ENCODE data around the gene ENPP1. TPM values are rescaled to one million over a fixed set of nuclear protein-coding genes. Genes with fewer than 3 reads are reported as not detected.

The ENPP1 gene
- total RNA-seq (10 to 100 TPM; 20.2 to 35.2 TPM), polyA plus RNA-seq (1 to 10 TPM; 1.3 to 8.8 TPM)
- long read RNA-seq, donor 1, full-length matches to known transcripts: 1 of 8 reads
- long read RNA-seq, donor 1, partial matches to known transcripts: 2 of 8 reads
- long read RNA-seq, donor 1, other reads (novel, unspliced or antisense): 5 of 8 reads
- long read RNA-seq, donor 2, full-length matches to known transcripts: 4 of 14 reads
- long read RNA-seq, donor 2, partial matches to known transcripts: 2 of 14 reads
- long read RNA-seq, donor 2, other reads (novel, unspliced or antisense): 8 of 14 reads

DNA sequence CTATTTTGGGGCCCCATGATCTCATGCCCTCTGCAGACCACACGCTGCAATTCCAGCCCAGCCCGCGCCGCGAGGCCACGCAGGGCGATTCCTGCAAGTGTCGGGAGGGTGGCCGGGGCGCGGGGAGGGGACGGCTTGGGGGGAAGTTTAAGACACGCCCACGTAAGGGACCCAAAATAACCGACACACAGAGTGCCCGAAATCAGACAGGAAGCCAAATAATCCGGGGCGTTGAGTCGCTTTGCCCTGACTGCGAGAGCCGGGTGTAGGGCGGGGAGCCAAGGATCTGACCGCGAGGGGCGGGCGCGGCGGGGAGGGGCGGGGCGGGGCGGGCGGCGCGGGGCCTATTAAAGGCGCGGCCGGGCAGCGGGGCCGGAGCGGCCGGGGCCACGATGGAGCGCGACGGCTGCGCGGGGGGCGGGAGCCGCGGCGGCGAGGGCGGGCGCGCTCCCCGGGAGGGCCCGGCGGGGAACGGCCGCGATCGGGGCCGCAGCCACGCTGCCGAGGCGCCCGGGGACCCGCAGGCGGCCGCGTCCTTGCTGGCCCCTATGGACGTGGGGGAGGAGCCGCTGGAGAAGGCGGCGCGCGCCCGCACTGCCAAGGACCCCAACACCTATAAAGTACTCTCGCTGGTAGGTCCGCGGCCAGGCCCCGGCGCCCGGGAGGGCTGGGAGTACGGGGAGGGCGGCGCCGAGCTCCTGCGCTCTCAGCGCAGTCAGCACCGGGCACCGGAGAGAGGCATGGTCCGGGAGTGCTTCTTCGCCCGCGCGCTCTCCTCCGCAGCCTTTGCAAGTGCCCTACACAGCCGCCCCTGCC, at the start of gene ENPP1:
Gene ENPP1 (plus strand): TSS at position 377 of the 816 bp plus-strand sequence. CDS start 16 bp downstream, at position 393.
- H3K4me3 ChIP-seq (ENCODE audit: low read length in 2 of 2): peak within 1 kb of the TSS; percentile 79 to 99
- ATAC-seq (ENCODE audit: low FRiP score) (peak; percentile 92), DNase-seq (peak; percentile 89 to 93)
- H3K4me1 ChIP-seq (ENCODE audit: control insufficient read depth in 1 of 2, insufficient read depth in 2 of 2, low read length in 2 of 2): peaks cover 3 to 20% of the 10 kb centered on the region in 2 donors
- no peaks in the 10 kb centered on the region for H3K9me3 ChIP-seq (ENCODE audit: control insufficient read depth, low read length)
- 0 to 1% methylated on average over 54 to 99 of the region's 99 CpGs for WGBS, 2 donors
- peak within 1 kb of the TSS; percentile 81 to 93 for H3K27ac ChIP-seq (ENCODE audit: low read depth in 1 of 2, low read length in 2 of 2)
- H3K36me3 ChIP-seq (ENCODE audit: control insufficient read depth in 1 of 2, insufficient read depth in 2 of 2, low read length in 1 of 2): no peaks in the 10 kb centered on the region
- no peaks in the 10 kb centered on the region for H3K27me3 ChIP-seq (ENCODE audit: control insufficient read depth in 1 of 2, insufficient read depth in 2 of 2, low read length in 1 of 2)
- intact Hi-C loops (cut with DNase I): loop anchor here (2.0 to 5.0 kb wide), 3 partner anchors 23 to 111 kb away; no protein-coding TSS in a partner anchor

GRCh38 chr6:131758920-131759319, 48.9 kb upstream of the ENPP1 start:
- Histone ChIP-seq H3K4me1 (ENCODE audit: control insufficient read depth in 1 of 2, insufficient read depth in 2 of 2, low read length in 2 of 2) (no peaks in the 10 kb centered on the region), H3K27ac (ENCODE audit: low read depth in 1 of 2, low read length in 2 of 2) (no peak overlapping the region), H3K27me3 (ENCODE audit: control insufficient read depth in 1 of 2, insufficient read depth in 2 of 2, low read length in 1 of 2) (no peaks in the 10 kb centered on the region), H3K9me3 (ENCODE audit: control insufficient read depth, low read length) (no peaks in the 10 kb centered on the region), H3K36me3 (ENCODE audit: control insufficient read depth in 1 of 2, insufficient read depth in 2 of 2, low read length in 1 of 2) (no peaks in the 10 kb centered on the region), H3K4me3 (ENCODE audit: low read length in 2 of 2) (no peak overlapping the region)
- intact Hi-C loops (cut with DNase I): loop anchor here in 1 of 2 donors (2.0 kb wide), 1 partner anchor 20 kb away; no protein-coding TSS in a partner anchor
- DNase-seq (no peak), ATAC-seq (ENCODE audit: low FRiP score) (peak; percentile 67)
- 3 to 6% methylated on average over 4 of the region's 4 CpGs for WGBS, 2 donors

GRCh38 chr6:131761060-131761761, 46.6 kb upstream of the ENPP1 start:
- WGBS, 2 donors: 17 to 22% methylated on average over 6 of the region's 6 CpGs

GRCh38 chr6:131761762-131762067, 46.1 kb upstream of the ENPP1 start:
- Histone ChIP-seq H3K4me1 (ENCODE audit: control insufficient read depth in 1 of 2, insufficient read depth in 2 of 2, low read length in 2 of 2) (peaks cover 1 to 4% of the 10 kb centered on the region in 2 donors), H3K4me3 (ENCODE audit: low read length in 2 of 2) (no peak overlapping the region), H3K9me3 (ENCODE audit: control insufficient read depth, low read length) (no peaks in the 10 kb centered on the region), H3K36me3 (ENCODE audit: control insufficient read depth in 1 of 2, insufficient read depth in 2 of 2, low read length in 1 of 2) (no peaks in the 10 kb centered on the region), H3K27ac (ENCODE audit: low read depth in 1 of 2, low read length in 2 of 2) (peak overlapping the region in 1 of 2 donors; percentile 45), H3K27me3 (ENCODE audit: control insufficient read depth in 1 of 2, insufficient read depth in 2 of 2, low read length in 1 of 2) (no peaks in the 10 kb centered on the region)
- intact Hi-C loops (cut with DNase I): no loop called here
- no peak for ATAC-seq (ENCODE audit: low FRiP score)
- DNase-seq: no peak
- WGBS, 2 donors: 72% methylated on average over 1 of the region's 1 CpG

More at GRCh38 chr6:131761060-131761761, 46.6 kb upstream of the ENPP1 start:
- no peak for ATAC-seq (ENCODE audit: low FRiP score)
- Histone ChIP-seq H3K4me3 (ENCODE audit: low read length in 2 of 2) (no peak overlapping the region), H3K9me3 (ENCODE audit: control insufficient read depth, low read length) (no peaks in the 10 kb centered on the region), H3K4me1 (ENCODE audit: control insufficient read depth in 1 of 2, insufficient read depth in 2 of 2, low read length in 2 of 2) (peaks cover 1 to 4% of the 10 kb centered on the region in 2 donors), H3K27ac (ENCODE audit: low read depth in 1 of 2, low read length in 2 of 2) (no peak overlapping the region), H3K36me3 (ENCODE audit: control insufficient read depth in 1 of 2, insufficient read depth in 2 of 2, low read length in 1 of 2) (no peaks in the 10 kb centered on the region), H3K27me3 (ENCODE audit: control insufficient read depth in 1 of 2, insufficient read depth in 2 of 2, low read length in 1 of 2) (no peaks in the 10 kb centered on the region)
- intact Hi-C loops (cut with DNase I): no loop called here
- DNase-seq: no peak

DNA sequence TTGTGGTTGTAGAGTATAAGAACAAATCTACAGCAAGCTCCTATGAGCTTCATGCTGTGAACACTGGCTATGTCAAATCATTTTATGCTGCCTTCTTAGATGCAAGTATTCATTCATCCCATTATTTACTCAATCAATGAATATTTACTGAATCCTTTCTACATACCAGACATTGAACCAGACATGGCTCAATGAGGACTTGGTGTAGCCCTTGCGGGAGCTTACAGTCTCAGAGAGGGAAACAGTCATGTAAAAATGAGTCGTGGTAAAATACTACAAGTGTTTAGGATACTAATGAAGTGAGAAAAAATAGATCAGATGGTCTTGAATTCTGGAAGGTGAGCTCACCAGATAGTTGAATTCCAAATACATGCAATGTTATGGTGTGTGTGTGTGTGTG, 44.8 kb upstream of the ENPP1 start:
- ATAC-seq (ENCODE audit: low FRiP score): no peak
- intact Hi-C loops (cut with DNase I): no loop called here
- 91 to 92% methylated on average over 2 of the region's 2 CpGs for WGBS, 2 donors
- H3K27me3 ChIP-seq (ENCODE audit: control insufficient read depth in 1 of 2, insufficient read depth in 2 of 2, low read length in 1 of 2): no peaks in the 10 kb centered on the region
- H3K9me3 ChIP-seq (ENCODE audit: control insufficient read depth, low read length): no peaks in the 10 kb centered on the region
- no peak overlapping the region for H3K27ac ChIP-seq (ENCODE audit: low read depth in 1 of 2, low read length in 2 of 2)
- no peak for DNase-seq
- no peak overlapping the region for H3K4me3 ChIP-seq (ENCODE audit: low read length in 2 of 2)
- no peaks in the 10 kb centered on the region for H3K36me3 ChIP-seq (ENCODE audit: control insufficient read depth in 1 of 2, insufficient read depth in 2 of 2, low read length in 1 of 2)
- H3K4me1 ChIP-seq (ENCODE audit: control insufficient read depth in 1 of 2, insufficient read depth in 2 of 2, low read length in 2 of 2): peaks cover 1 to 6% of the 10 kb centered on the region in 2 donors

DNA sequence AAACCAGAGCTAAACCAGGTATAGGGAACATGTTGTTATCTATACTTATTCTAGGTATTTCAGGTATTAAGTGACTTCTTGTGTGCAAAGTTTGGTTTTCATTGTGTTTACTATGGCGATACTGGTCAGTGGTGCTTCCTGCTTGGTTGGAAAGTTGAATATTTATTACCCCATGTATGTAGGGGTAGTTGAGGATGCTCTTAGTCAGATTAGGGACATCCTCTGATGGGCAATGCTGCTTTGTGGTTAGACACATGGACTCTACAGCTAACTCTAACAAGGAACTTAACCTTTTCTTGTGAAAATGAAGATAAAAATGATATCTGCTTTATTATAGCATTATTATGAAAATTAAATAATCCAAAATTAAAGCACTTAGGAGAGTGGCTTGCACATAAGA, 44.1 kb upstream of the ENPP1 start:
- Histone ChIP-seq H3K4me3 (ENCODE audit: low read length in 2 of 2) (no peak overlapping the region), H3K27me3 (ENCODE audit: control insufficient read depth in 1 of 2, insufficient read depth in 2 of 2, low read length in 1 of 2) (no peaks in the 10 kb centered on the region), H3K36me3 (ENCODE audit: control insufficient read depth in 1 of 2, insufficient read depth in 2 of 2, low read length in 1 of 2) (no peaks in the 10 kb centered on the region), H3K27ac (ENCODE audit: low read depth in 1 of 2, low read length in 2 of 2) (peak overlapping the region in 1 of 2 donors; percentile 28), H3K9me3 (ENCODE audit: control insufficient read depth, low read length) (no peaks in the 10 kb centered on the region), H3K4me1 (ENCODE audit: control insufficient read depth in 1 of 2, insufficient read depth in 2 of 2, low read length in 2 of 2) (peaks cover 1 to 6% of the 10 kb centered on the region in 2 donors)
- no peak for ATAC-seq (ENCODE audit: low FRiP score)
- intact Hi-C loops (cut with DNase I): no loop called here
- DNase-seq: no peak
- 36 to 53% methylated on average over 1 of the region's 1 CpG for WGBS, 2 donors

DNA sequence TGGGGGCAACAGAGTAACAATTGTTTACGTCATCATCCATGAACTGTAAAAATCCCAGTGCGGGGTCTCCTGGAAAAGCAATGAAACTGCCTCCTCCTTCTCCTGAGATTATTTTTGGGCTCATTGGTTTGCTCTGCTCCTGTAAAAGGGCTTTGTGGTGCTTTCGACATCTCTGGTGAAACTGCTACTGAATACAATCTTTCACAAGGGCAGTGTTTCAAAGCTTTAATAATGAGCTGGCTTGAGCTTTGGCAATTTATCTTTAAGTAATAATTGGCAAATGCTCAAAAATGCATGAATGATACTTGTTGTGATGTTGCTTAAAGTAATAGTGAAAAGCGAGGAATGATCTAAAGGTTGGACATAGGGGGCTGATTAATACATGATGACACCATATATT, 43.5 kb upstream of the ENPP1 start:
- no peaks in the 10 kb centered on the region for H3K9me3 ChIP-seq (ENCODE audit: control insufficient read depth, low read length)
- H3K36me3 ChIP-seq (ENCODE audit: control insufficient read depth in 1 of 2, insufficient read depth in 2 of 2, low read length in 1 of 2): no peaks in the 10 kb centered on the region
- H3K4me3 ChIP-seq (ENCODE audit: low read length in 2 of 2): no peak overlapping the region
- no peak for ATAC-seq (ENCODE audit: low FRiP score)
- intact Hi-C loops (cut with DNase I): no loop called here
- peaks cover 1 to 6% of the 10 kb centered on the region in 2 donors for H3K4me1 ChIP-seq (ENCODE audit: control insufficient read depth in 1 of 2, insufficient read depth in 2 of 2, low read length in 2 of 2)
- WGBS, 2 donors: 84% methylated on average over 4 of the region's 4 CpGs
- H3K27me3 ChIP-seq (ENCODE audit: control insufficient read depth in 1 of 2, insufficient read depth in 2 of 2, low read length in 1 of 2): no peaks in the 10 kb centered on the region
- H3K27ac ChIP-seq (ENCODE audit: low read depth in 1 of 2, low read length in 2 of 2): no peak overlapping the region
- no peak for DNase-seq

- Histone ChIP-seq H3K9me3 (ENCODE audit: control insufficient read depth, low read length) (no peaks in the 10 kb centered on the region), H3K27ac (ENCODE audit: low read depth in 1 of 2, low read length in 2 of 2) (peak overlapping the region; percentile 46 to 89), H3K4me1 (ENCODE audit: control insufficient read depth in 1 of 2, insufficient read depth in 2 of 2, low read length in 2 of 2) (peaks cover 1 to 6% of the 10 kb centered on the region in 2 donors), H3K27me3 (ENCODE audit: control insufficient read depth in 1 of 2, insufficient read depth in 2 of 2, low read length in 1 of 2) (no peaks in the 10 kb centered on the region), H3K4me3 (ENCODE audit: low read length in 2 of 2) (no peak overlapping the region), H3K36me3 (ENCODE audit: control insufficient read depth in 1 of 2, insufficient read depth in 2 of 2, low read length in 1 of 2) (no peaks in the 10 kb centered on the region)
- intact Hi-C loops (cut with DNase I): loop anchor here in 1 of 2 donors (5.0 kb wide), 1 partner anchor 42 kb away; the partner anchor contains the start of gene ENPP1
- 32 to 33% methylated on average over 9 of the region's 9 CpGs for WGBS, 2 donors
- DNase-seq (no peak), ATAC-seq (ENCODE audit: low FRiP score) (peak; percentile 51)
These were observed 42.6 kb upstream of the ENPP1 start for GRCh38 chr6:131765081-131765803.

Measured in aorta (tissue), 5 donors.